GM18517 (cell line): ENCODE measurements around the gene ATP1B3.
"Not testable (repeated sequence)": the region's sequence is repeated elsewhere in the genome, so short reads cannot be mapped to it uniquely, and the experiment has no call there.

ENCODE experiments used
- ATAC-seq: cut with Tn5 transposase; IDR thresholded peaks from one replicate; pipeline ENCODE4 v1.9.1; 2021; ENCODE audit warnings: mild to moderate bottlenecking, moderate library complexity; ENCODE audit not compliant: unreplicated experiment

The ATP1B3 gene

GRCh38 chr3:141876381-141876890, at the start of gene ATP1B3:
Gene ATP1B3, plus strand, starts transcription at chr3:141876643. Its CDS starts 159 bp downstream, at chr3:141876802.
- peak; percentile 77 for ATAC-seq

DNA sequence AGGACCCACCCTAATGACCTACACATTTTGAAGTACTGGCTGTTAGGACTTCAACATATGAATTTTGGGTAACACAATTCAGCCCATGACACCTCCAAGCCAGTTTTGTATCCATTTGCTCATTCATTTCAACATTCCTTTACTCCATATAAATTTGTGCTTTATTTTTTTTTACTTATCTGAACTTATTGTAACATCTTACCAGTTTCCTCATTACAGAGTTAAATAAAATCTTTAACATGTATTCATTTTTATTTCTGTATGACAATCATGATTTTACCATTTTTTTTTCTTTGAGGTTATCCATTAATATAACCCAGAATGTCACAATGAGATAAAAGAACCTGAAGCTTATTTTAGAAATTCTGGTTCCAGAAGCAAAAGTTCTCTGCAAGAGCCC, 48.0 kb upstream of the ATP1B3 start:
- ATAC-seq = no peak

DNA sequence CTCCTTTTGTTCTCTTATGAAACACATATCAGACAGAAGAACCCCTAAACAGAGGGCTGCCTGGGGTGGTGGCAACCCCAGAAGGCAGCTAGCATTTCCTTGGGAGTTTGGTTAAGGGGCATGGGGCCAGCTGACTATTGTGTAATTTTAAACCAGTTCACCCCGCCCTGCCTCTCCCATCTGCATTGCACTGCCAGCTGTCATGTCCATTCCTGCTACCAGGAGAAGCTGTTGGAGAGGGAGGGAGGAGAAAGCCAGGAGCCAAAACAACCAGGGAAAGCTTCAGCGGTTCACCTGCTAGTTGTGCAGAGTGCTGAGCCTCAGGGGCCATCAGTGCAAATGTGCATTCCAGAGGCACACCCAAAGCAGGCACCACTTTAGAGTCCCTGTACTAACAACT, 47.6 kb upstream of the ATP1B3 start:
- ATAC-seq = no peak

GRCh38 chr3:141830508-141830907, 45.9 kb upstream of the ATP1B3 start:
- ATAC-seq = no peak

DNA sequence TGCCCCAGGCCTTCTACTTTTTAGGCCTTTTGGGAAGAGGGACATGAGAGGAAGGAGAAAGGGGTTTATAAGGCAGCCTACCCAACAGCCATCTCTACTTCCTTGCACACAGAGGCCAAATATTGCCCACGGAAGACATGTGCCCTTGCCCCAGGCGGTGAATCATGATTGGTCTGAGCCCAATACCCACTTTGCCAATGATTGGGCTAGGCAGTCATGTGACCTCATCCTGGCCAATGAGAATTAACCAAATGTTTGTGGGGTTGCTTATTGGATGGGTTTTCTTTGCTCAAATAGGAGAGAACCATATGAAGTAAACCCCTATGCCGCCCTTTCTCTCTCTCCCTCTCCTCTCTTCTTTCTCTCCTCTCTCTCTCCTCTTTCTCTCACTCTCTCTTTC, 42.2 kb upstream of the ATP1B3 start:
- no peak for ATAC-seq

GRCh38 chr3:141835557-141836229, 40.8 kb upstream of the ATP1B3 start:
- ATAC-seq = no peak

GRCh38 chr3:141839389-141839788, 37.1 kb upstream of the ATP1B3 start:
- ATAC-seq = no peak

- ATAC-seq = no peak
Observed at GRCh38 chr3:141840737-141841544, 35.5 kb upstream of the ATP1B3 start.

DNA sequence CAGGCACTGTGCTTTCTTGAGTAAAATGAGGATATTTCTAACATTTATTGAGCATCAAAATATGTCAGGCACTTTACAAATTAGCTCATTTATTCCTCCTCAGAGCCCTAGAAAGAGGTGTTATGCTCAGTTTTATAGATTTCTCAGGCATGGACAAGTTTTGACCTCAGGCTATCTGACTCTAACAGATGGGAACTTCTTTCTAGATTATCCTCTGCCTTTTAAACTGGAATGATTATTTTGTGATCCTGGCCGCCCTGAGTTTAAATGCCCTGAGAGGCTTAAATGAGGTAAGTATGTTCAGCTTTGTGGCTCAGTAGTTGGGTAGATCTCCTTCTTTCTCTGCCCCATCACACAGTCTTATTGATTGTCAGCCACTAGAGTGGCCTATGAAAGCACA, 32.3 kb upstream of the ATP1B3 start:
- no peak for ATAC-seq

- ATAC-seq = no peak
Observed at GRCh38 chr3:141844812-141845211, 31.6 kb upstream of the ATP1B3 start.

DNA sequence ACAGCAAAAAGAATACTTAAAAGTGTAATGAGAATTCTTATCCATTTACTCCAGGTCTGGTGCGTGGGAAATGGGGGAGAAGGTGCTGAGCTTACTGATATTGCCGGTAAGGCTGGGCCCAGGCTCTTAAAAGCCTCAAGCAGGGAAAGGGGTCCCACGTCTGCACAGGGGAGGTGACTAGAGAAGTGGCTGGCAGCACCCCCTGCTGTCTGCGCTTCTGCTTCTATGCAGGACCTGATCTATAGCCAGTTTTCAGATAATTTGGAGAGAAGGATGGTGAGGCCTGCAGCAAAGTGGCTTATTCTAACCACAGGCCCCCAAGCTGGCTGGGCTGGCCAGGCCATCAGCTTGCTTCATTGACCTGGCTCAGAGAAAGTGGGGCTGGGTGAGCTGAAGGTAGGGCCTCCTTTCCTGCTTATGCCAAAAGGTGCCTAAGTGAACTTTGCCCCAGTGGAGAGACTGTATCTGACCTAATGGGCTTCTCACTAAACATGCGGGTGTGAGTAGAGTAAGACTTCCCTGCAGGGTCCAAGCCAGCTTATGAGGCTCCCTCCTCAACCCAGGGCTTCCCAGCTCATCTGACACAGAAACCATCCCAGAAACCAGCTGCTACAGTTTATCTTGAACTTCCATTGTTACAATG, 30.9 kb upstream of the ATP1B3 start:
- ATAC-seq = no peak

DNA sequence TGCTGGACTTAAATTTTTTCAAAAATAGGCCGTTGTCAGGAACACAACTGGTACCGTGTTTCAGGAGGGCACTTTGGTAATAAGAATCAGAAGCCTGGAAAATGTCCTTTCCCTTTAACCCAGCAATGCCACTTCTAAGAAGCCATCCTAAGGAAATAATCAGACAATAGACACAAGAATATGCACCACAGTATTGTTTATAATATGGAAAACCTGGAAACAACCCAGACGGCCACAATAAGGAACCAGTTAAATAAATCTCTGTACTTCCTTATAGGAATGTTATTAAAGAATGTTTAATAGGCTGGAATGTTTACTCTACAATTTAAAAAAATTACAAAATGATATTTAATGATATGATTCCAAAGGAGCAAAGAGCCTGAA, 30.4 kb upstream of the ATP1B3 start:
- no peak for ATAC-seq

- ATAC-seq = not testable (repeated sequence)
Observed at GRCh38 chr3:141848159-141848748, 28.2 kb upstream of the ATP1B3 start.

GRCh38 chr3:141849056-141849815, 27.2 kb upstream of the ATP1B3 start:
- ATAC-seq = no peak

- ATAC-seq = no peak
Observed at GRCh38 chr3:141851411-141851810, 25.0 kb upstream of the ATP1B3 start.

DNA sequence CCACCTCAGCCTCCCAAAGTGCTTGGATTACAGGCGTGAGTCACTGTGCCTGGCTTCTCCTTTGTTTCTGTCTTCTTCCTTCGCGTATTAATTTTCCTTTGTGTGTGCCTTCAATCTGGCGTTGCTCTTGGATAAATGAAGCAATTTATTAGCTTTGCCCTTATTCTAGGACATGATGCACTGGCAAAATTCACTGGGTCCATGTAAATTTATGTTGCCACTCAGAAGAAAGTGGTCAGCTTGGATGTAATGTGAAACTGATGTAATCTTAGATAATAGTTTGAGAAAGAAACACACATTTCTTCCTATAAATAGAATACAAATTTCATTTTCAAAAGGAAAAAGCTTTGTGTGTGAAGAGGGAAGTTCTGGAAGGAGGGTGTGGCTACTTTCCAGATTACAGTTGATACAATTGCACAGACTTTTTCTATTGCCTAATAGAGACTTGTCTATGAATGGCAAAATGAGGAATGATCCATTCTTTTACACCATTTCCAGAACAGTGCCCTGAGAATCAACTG, 23.3 kb upstream of the ATP1B3 start:
- ATAC-seq = no peak

- ATAC-seq = no peak
Observed at GRCh38 chr3:141853629-141854168, 22.7 kb upstream of the ATP1B3 start.

DNA sequence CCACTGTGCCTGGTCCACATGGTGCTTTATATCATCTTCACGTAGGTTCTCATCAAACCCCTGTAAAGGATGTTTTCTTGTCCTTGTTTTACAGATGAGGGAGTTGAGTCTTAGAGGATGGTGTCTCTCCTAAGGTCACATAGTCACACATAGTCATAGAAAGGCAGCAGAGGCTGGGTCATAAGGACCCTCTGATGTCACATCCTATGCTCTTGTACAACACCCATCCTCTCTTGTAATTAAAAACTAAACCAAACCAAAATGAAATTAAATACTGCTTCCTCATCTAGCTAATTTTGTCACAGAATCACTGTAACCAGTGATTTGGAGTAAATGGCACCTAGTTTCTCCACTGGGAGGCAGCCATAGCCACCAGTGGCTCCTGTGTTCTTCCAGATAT, 21.8 kb upstream of the ATP1B3 start:
- no peak for ATAC-seq

- ATAC-seq = no peak
Observed at GRCh38 chr3:141858312-141858711, 18.1 kb upstream of the ATP1B3 start.

GRCh38 chr3:141859651-141860050, 16.8 kb upstream of the ATP1B3 start:
- ATAC-seq = no peak
